Upper lobe of left lung (tissue), 6 donors: Measurements from ENCODE around the gene AHNAK. TPM values are rescaled to one million over a fixed set of nuclear protein-coding genes. Genes with fewer than 3 reads are reported as not detected.
A peak's percentile ranks its signal among the peaks of the same experiment; 100 is the strongest.

Experiments
- ATAC-seq, 2 donors: fragments of 200-7000 bp; cut with Tn5 transposase; one replicate each; pipeline ENCODE4 v1.9.1; 2022; ENCODE audit warnings: mild to moderate bottlenecking in 2 of 2, moderate library complexity in 2 of 2; ENCODE audit not compliant: low FRiP score in 2 of 2
- DNase-seq, 2 donors: peaks; one replicate each; pipeline ENCODE4 v3.0.0-alpha.2; 2019 to 2020
- H3K27ac ChIP-seq, 4 donors: fragments of 200-600 bp; sonication (generic); one replicate each; pipeline ENCODE4 v1.5.1; 2016 to 2019
- H3K27me3 ChIP-seq, 4 donors: fragments of 200-600 bp; sonication (generic); one replicate each; pipeline ENCODE4 v1.5.1; 2017 to 2019
- H3K36me3 ChIP-seq, 4 donors: fragments of 200-600 bp; sonication (generic); one replicate each; pipeline ENCODE4 v1.5.1; 2016 to 2019
- H3K4me1 ChIP-seq, 4 donors: fragments of 200-600 bp; sonication (generic); one replicate each; pipeline ENCODE4 v1.5.1; 2018 to 2019
- H3K4me3 ChIP-seq, 4 donors: fragments of 200-600 bp; sonication (generic); one replicate each; pipeline ENCODE4 v1.5.1; 2017 to 2019; ENCODE audit warnings: mild to moderate bottlenecking in 2 of 4, moderate library complexity in 1 of 4
- H3K9me3 ChIP-seq, 4 donors: fragments of 200-600 bp; sonication (generic); one replicate each; pipeline ENCODE4 v1.5.1; 2018 to 2019
- EP300 ChIP-seq, 4 donors: sonication (generic); formaldehyde crosslinking; IDR thresholded peaks; one replicate each; pipeline ENCODE4 v1.5.1; 2017; ENCODE audit warnings: antibody characterized with exemption in 4 of 4, control low read depth in 2 of 4
- POLR2A ChIP-seq, 4 donors: fragments of 450-650 bp; IDR thresholded peaks; one replicate each; pipeline ENCODE4 v1.5.1; 2016 to 2017; ENCODE audit warnings: antibody characterized with exemption in 4 of 4, mild to moderate bottlenecking in 2 of 4
- POLR2AphosphoS5 ChIP-seq, 2 donors: sonication (generic); formaldehyde crosslinking; IDR thresholded peaks; one replicate each; pipeline ENCODE4 v1.5.1; 2017; ENCODE audit warnings: antibody characterized with exemption in 2 of 2
- WGBS, 2 donors: methylation state at CpG; one replicate each; pipeline ENCODE4 v1.1.5; 2017 to 2018; 5-methylcytosine and 5-hydroxymethylcytosine counted together
- total RNA-seq, 6 donors: library from RNA; depleted of rRNA in 4 of 6; stranded (reverse); fragments of >200 nt in 4 of 6; gene quantifications; one replicate each; pipeline versions ENCODE4 v1.1.0 to v1.2.1, GENCODE V29; 2016 to 2021
- TF ChIP-seq, protein P1 (sequence below), 6 experiments: fragments of 450-650 bp in 4 of 6; fragments of 200-600 bp in 2 of 6; sonication (generic) in 2 of 6; IDR thresholded peaks; one replicate each; pipeline ENCODE4 v1.5.1; 2016 to 2019; ENCODE audit warnings: antibody characterized with exemption in 6 of 6
- donor health status: DM: no; HTN: no; CAD: no; lungs with moderate emphysema.
- donor health status: DM: no; HTN: yes; CAD: no; lungs with severe emphysema.

AHNAK gene
- total RNA-seq, 6 donors from 2014 or later, result 583 to 1,153 (median 829) TPM

- 93% methylated on average over 5 to 13 of the region's 14 CpGs for WGBS, 2 donors
- peaks cover 8 to 53% (median 22%) of the 10 kb centered on the region in 4 donors for H3K36me3 ChIP-seq
- no peaks in the 10 kb centered on the region for H3K27me3 ChIP-seq
- no peak for TF ChIP-seq EP300 (IDR thresholded peaks at IDR 0.05)
- no peak for TF ChIP-seq POLR2AphosphoS5 (IDR thresholded peaks at IDR 0.05)
- no peaks in the 10 kb centered on the region for H3K9me3 ChIP-seq
- H3K4me1 ChIP-seq, result peaks cover 34 to 45% (median 39%) of the 10 kb centered on the region in 4 donors
- H3K4me3 ChIP-seq, result no peak overlapping the region
- DNase-seq (no peak), ATAC-seq (no peak)
- peak overlapping the region; percentile 85 to 93 (median 91) for H3K27ac ChIP-seq
These were observed 29.2 kb upstream of the AHNAK start for GRCh38 chr11:62575837-62576236.

DNA sequence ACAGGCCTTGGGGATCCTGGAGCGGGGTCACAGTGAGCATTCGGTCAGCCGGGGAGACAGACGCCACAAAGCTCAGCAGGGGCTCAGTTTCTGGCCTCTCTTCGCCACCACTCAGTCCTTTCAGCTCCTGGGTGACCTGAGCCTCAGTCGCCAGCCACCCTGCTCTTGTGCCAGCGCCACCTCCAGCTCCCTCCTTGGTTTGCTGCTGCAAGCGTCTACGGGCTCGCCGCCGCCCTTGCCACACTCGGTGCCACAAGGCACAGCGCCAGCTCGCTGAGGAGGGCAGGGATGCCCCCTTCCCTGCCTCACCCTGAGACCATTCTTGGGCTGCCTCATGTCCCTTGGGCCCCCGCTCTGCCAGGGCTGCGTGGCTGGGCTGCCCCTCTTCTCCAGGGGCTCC, 28.6 kb upstream of the AHNAK start:
- H3K27ac ChIP-seq, result peak overlapping the region; percentile 85 to 93 (median 91)
- TF ChIP-seq EP300 (IDR thresholded peaks at IDR 0.05), result no peak
- TF ChIP-seq, protein P1, sequence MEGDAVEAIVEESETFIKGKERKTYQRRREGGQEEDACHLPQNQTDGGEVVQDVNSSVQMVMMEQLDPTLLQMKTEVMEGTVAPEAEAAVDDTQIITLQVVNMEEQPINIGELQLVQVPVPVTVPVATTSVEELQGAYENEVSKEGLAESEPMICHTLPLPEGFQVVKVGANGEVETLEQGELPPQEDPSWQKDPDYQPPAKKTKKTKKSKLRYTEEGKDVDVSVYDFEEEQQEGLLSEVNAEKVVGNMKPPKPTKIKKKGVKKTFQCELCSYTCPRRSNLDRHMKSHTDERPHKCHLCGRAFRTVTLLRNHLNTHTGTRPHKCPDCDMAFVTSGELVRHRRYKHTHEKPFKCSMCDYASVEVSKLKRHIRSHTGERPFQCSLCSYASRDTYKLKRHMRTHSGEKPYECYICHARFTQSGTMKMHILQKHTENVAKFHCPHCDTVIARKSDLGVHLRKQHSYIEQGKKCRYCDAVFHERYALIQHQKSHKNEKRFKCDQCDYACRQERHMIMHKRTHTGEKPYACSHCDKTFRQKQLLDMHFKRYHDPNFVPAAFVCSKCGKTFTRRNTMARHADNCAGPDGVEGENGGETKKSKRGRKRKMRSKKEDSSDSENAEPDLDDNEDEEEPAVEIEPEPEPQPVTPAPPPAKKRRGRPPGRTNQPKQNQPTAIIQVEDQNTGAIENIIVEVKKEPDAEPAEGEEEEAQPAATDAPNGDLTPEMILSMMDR (IDR thresholded peaks at IDR 0.05), result no peak
- ATAC-seq (no peak), DNase-seq (peak in 1 of 2 donors; percentile 83)
- peaks cover 34 to 45% (median 39%) of the 10 kb centered on the region in 4 donors for H3K4me1 ChIP-seq
- H3K9me3 ChIP-seq, result no peaks in the 10 kb centered on the region
- peaks cover 12 to 56% (median 26%) of the 10 kb centered on the region in 4 donors for H3K36me3 ChIP-seq
- WGBS, 2 donors, result 53 to 67% methylated on average over 15 to 17 of the region's 17 CpGs
- no peaks in the 10 kb centered on the region for H3K27me3 ChIP-seq
- peak overlapping the region in 3 of 4 donors; percentile 78 to 88 (median 85) for H3K4me3 ChIP-seq

- WGBS, 2 donors, result 0 to 1% methylated on average over 23 to 33 of the region's 33 CpGs
- Histone ChIP-seq H3K27me3 (no peaks in the 10 kb centered on the region), H3K27ac (peak overlapping the region; percentile 85 to 93 (median 91)), H3K36me3 (peaks cover 17 to 57% (median 32%) of the 10 kb centered on the region in 4 donors), H3K4me3 (peak overlapping the region; percentile 67 to 88 (median 82)), H3K4me1 (peaks cover 34 to 45% (median 39%) of the 10 kb centered on the region in 4 donors), H3K9me3 (no peaks in the 10 kb centered on the region)
- TF ChIP-seq POLR2AphosphoS5 (IDR thresholded peaks at IDR 0.05) (peak in 1 of 2 donors; percentile 12), POLR2A (IDR thresholded peaks at IDR 0.05) (no peak)
- DNase-seq (peak; percentile 31 to 86), ATAC-seq (peak; percentile 24 to 49)
These were observed 27.9 kb upstream of the AHNAK start for GRCh38 chr11:62574363-62575071.

DNA sequence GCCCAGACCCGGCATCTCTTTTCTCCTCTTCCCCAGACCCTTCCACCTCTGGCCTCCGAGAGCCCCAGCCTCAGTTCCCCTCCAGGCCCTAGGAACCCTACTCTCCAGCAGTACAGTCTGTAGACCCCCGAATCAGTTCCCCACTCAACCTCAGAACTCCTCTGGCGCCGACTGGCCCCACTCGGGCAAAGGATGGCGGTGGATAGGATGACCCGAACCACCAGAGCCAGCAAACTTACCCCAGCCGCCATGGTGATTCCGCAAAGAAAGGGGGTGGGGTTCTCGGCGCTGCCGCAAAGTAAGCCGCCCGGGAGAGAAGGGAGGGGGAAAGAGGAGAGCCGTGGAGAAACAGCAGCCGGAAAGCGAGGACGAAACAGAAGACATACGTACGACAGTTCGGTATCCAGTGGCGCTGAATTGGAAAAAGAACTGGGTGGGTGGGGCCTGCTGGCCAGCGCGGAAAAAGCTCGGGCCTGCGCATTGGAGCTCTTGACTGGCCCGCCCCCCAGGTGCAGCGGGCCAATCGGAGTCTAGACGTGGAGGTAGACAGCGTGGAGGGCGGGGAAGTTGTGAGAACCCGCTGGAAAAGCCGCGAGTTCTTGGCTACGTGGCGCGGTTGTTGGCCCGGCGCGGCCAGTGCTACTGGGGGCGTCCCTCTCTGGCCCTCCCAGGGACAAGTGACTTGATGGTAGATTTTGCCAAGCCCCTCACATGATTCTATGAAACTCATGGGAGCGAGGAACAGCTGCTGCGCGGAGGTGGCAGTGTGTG, 27.2 kb upstream of the AHNAK start, which contains the start of gene EEF1G:
Gene EEF1G (minus strand): TSS at position 300 of the 771 bp plus-strand sequence. CDS start 49 bp downstream, at position 251.
- Histone ChIP-seq H3K36me3 (peaks cover 23 to 57% (median 37%) of the 10 kb centered on the region in 4 donors), H3K27ac (peak within 1 kb of the TSS; percentile 85 to 93 (median 91)), H3K9me3 (no peaks in the 10 kb centered on the region), H3K4me1 (peaks cover 34 to 45% (median 39%) of the 10 kb centered on the region in 4 donors), H3K4me3 (peak within 1 kb of the TSS; percentile 78 to 90 (median 86)), H3K27me3 (no peaks in the 10 kb centered on the region)
- ATAC-seq (peak; percentile 98), DNase-seq (peak; percentile 97 to 100)
- TF ChIP-seq, protein P1 (IDR thresholded peaks at IDR 0.05), result peak in 1 of 6 experiments; percentile 25
- TF ChIP-seq EP300 (IDR thresholded peaks at IDR 0.05) (peak in 1 of 4 donors; percentile 22), POLR2A (IDR thresholded peaks at IDR 0.05) (peak; percentile 33 to 95 (median 71)), POLR2AphosphoS5 (IDR thresholded peaks at IDR 0.05) (peak; percentile 60 to 93)
- WGBS, 2 donors, result 0 to 1% methylated on average over 35 to 38 of the region's 46 CpGs

DNA sequence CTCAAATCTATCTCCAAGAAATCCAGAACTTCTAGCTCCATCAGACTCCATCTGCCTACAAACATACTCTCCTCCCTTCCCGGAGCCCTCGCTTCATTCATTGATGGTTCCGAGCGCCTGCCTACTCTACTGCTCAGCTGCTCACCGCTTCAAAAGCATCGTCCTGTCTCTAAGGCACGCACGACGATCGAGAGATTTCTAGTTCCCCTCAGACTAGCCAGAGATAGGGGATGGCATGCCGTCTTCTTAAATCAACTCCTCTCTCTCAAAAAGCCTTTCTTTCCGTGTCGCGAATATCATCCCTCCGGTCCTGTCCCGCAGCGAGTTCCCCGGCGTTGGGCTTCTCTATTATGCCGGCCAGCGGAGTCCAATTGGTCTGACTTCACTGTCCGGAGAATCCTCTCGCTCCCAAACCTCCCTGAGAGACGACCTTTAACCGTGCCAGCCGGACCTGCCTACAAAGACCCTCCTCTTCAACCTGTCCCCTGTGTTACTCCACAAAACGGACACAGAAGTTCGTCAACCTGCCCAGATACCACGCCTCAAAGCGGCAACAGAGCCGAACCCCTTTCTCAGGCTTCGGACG, 26.5 kb upstream of the AHNAK start:
- ATAC-seq (peak in 1 of 2 donors; percentile 1), DNase-seq (no peak)
- Histone ChIP-seq H3K9me3 (no peaks in the 10 kb centered on the region), H3K36me3 (peaks cover 25 to 57% (median 38%) of the 10 kb centered on the region in 4 donors), H3K4me1 (peaks cover 34 to 45% (median 39%) of the 10 kb centered on the region in 4 donors), H3K4me3 (peak overlapping the region; percentile 78 to 90 (median 86)), H3K27me3 (no peaks in the 10 kb centered on the region), H3K27ac (peak overlapping the region; percentile 69 to 93 (median 90))
- TF ChIP-seq EP300 (IDR thresholded peaks at IDR 0.05) (no peak), POLR2AphosphoS5 (IDR thresholded peaks at IDR 0.05) (no peak), POLR2A (IDR thresholded peaks at IDR 0.05) (no peak)
- TF ChIP-seq, protein P1 (IDR thresholded peaks at IDR 0.05), result no peak
- 1% methylated on average over 25 to 33 of the region's 33 CpGs for WGBS, 2 donors
